ENCODE measurements around the gene MCF2L2. TPM values are rescaled to one million over a fixed set of nuclear protein-coding genes. Genes with fewer than 3 reads are reported as not detected.

The MCF2L2 gene
- total and polyA plus RNA-seq, 9 of the 15 experiments (the other 6 are each of a cell fraction or from before 2014, with no cell fraction given), result 0.56 to 4.2 (median 3.0) TPM

GRCh38 chr3:183158551-183159006 is 269.8 kb downstream of the MCF2L2 start (continued):
- no peak for TF ChIP-seq CLOCK (CRISPR knock-in tag; IDR thresholded peaks at IDR 0.05; ENCODE audit: borderline replicate concordance)
- TF ChIP-seq, protein P1, sequence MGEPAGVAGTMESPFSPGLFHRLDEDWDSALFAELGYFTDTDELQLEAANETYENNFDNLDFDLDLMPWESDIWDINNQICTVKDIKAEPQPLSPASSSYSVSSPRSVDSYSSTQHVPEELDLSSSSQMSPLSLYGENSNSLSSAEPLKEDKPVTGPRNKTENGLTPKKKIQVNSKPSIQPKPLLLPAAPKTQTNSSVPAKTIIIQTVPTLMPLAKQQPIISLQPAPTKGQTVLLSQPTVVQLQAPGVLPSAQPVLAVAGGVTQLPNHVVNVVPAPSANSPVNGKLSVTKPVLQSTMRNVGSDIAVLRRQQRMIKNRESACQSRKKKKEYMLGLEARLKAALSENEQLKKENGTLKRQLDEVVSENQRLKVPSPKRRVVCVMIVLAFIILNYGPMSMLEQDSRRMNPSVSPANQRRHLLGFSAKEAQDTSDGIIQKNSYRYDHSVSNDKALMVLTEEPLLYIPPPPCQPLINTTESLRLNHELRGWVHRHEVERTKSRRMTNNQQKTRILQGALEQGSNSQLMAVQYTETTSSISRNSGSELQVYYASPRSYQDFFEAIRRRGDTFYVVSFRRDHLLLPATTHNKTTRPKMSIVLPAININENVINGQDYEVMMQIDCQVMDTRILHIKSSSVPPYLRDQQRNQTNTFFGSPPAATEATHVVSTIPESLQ (CRISPR knock-in tag; IDR thresholded peaks at IDR 0.05), result no peak
- TF ChIP-seq JUND (IDR thresholded peaks at IDR 0.05; ENCODE audit: borderline replicate concordance, low read depth, low read length), result peak; percentile 89
- peak; percentile 68; the same call in 1 of the 3 replicates for TF ChIP-seq JUND (tag; IDR thresholded peaks at IDR 0.05; ENCODE audit: borderline replicate concordance, low read depth, low read length)
- TF ChIP-seq FOSL1 (tag; conservative IDR thresholded peaks at IDR 0.05), result peak; percentile 66
- TF ChIP-seq ZNF263 (CRISPR knock-in tag; IDR thresholded peaks at IDR 0.05; ENCODE audit: borderline replicate concordance), result no peak
- TF ChIP-seq SRF (CRISPR knock-in tag; IDR thresholded peaks at IDR 0.05), result no peak
- TF ChIP-seq POLR2H (tag; IDR thresholded peaks at IDR 0.05; ENCODE audit: low read depth), result no peak
- TF ChIP-seq USF1 (CRISPR knock-in tag; IDR thresholded peaks at IDR 0.05), result no peak
- TF ChIP-seq ZNF699 (CRISPR knock-in tag; IDR thresholded peaks at IDR 0.05; ENCODE audit: insufficient replicate concordance), result no peak
- 0 out of 2 replicates have a peak, but pooled peaks have one; percentile 32 for TF ChIP-seq DPF2 (IDR thresholded peaks at IDR 0.05)
- peak; percentile 75 for TF ChIP-seq EGR1 (conservative IDR thresholded peaks at IDR 0.05)
- no peak for TF ChIP-seq KDM2B (CRISPR knock-in tag; IDR thresholded peaks at IDR 0.05)
- TF ChIP-seq ETS2 (tag; IDR thresholded peaks at IDR 0.05; ENCODE audit: borderline replicate concordance, poor library complexity, severe bottlenecking), result no peak
- no peak for TF ChIP-seq TRIM28 (IDR thresholded peaks at IDR 0.05)
- no peak for TF ChIP-seq ESRRA (IDR thresholded peaks at IDR 0.05; ENCODE audit: borderline replicate concordance, low read depth)
- no peak for TF ChIP-seq ILK (tag; IDR thresholded peaks at IDR 0.05; ENCODE audit: borderline replicate concordance, low read depth)
- no peak for TF ChIP-seq PTRF (tag; IDR thresholded peaks at IDR 0.05)
- no peak for TF ChIP-seq PREB (CRISPR knock-in tag; IDR thresholded peaks at IDR 0.05)
